OCI-LY7 (cell line): ENCODE measurements around the gene CYP2W1. TPM values are rescaled to one million over a fixed set of nuclear protein-coding genes. Genes with fewer than 3 reads are reported as not detected.

Source experiments
- BruUV-seq: library from RNA; stranded (reverse); fragments of 400-500 nt; replicated peaks from 2 replicates; lab custom pipeline; 2021; lab: Mats Ljungman, UMichigan
- CTCF ChIA-PET: fragments of 300-600 bp; sonication (Branson Sonifier 250); formaldehyde crosslinking; loops from one replicate; lab custom pipeline; 2022; ENCODE audit warnings: antibody characterized with exemption; ENCODE audit not compliant: unreplicated experiment; lab: Charles Lee
- POLR2A ChIA-PET: fragments of 300-600 bp; sonication (Branson Sonifier 250); formaldehyde crosslinking; loops from one replicate; lab custom pipeline; 2022; ENCODE audit warnings: antibody characterized with exemption; lab: Charles Lee
- DNase-seq: peaks from one replicate; pipeline ENCODE4 v3.0.0-alpha.2; 2015; ENCODE audit warnings: low spot score
- H2AFZ ChIP-seq: fragments of 200-600 bp; sonication (generic), shearing (Covaris generic); 2 replicates; pipeline ENCODE4 v1.6.1; 2014; ENCODE audit warnings: mild to moderate bottlenecking, antibody characterized with exemption, low read length, moderate library complexity
- H3K27ac ChIP-seq: fragments of 200-600 bp; sonication (generic); 2 replicates; pipeline ENCODE4 v1.5.1; 2014; ENCODE audit warnings: mixed run types, low read depth, mild to moderate bottlenecking, moderate library complexity, low read length, inconsistent platforms; ENCODE audit not compliant: poor library complexity, severe bottlenecking
- H3K36me3 ChIP-seq: fragments of 200-600 bp; sonication (generic); 2 replicates; pipeline ENCODE4 v1.6.1; 2014; ENCODE audit warnings: mild to moderate bottlenecking, antibody characterized with exemption, low read length, moderate library complexity, mixed read lengths; ENCODE audit not compliant: insufficient read depth
- H3K4me1 ChIP-seq: fragments of 200-600 bp; sonication (generic); 2 replicates; pipeline ENCODE4 v1.5.1; 2014; ENCODE audit warnings: mild to moderate bottlenecking, low read length; ENCODE audit not compliant: insufficient read depth, poor library complexity, severe bottlenecking
- H3K4me2 ChIP-seq: fragments of 200-600 bp; sonication (generic); 2 replicates; pipeline ENCODE4 v1.6.1; 2014; ENCODE audit warnings: mild to moderate bottlenecking, low read length
- H3K4me3 ChIP-seq: fragments of 200-600 bp; sonication (generic); 2 replicates; pipeline ENCODE4 v1.5.1; 2014; ENCODE audit warnings: mild to moderate bottlenecking, low read depth, low read length; ENCODE audit not compliant: poor library complexity, severe bottlenecking
- H3K79me2 ChIP-seq: fragments of 200-600 bp; sonication (generic); 2 replicates; pipeline ENCODE4 v1.6.1; 2016; ENCODE audit warnings: low read depth, mild to moderate bottlenecking, low read length, moderate library complexity, mixed read lengths; ENCODE audit not compliant: insufficient read depth
- H3K9me2 ChIP-seq: fragments of 200-600 bp; sonication (generic); 2 replicates; pipeline ENCODE4 v1.6.1; 2016; ENCODE audit warnings: mild to moderate bottlenecking, low read length, mixed read lengths; ENCODE audit not compliant: insufficient read depth
- H3K9me3 ChIP-seq: fragments of 200-600 bp; sonication (generic); 2 replicates; pipeline ENCODE4 v1.6.1; 2014; ENCODE audit warnings: mild to moderate bottlenecking, mixed run types, low read length, mixed read lengths
- H4K20me1 ChIP-seq: fragments of 200-600 bp; sonication (generic); 2 replicates; pipeline ENCODE4 v1.6.1; 2014; ENCODE audit warnings: mild to moderate bottlenecking, antibody characterized with exemption, low read length, moderate library complexity, mixed read lengths; ENCODE audit not compliant: insufficient read depth
- EZH2phosphoT487 ChIP-seq: fragments of 200-600 bp; sonication (generic); IDR thresholded peaks from 2 replicates; pipeline ENCODE4 v1.6.1; 2018; ENCODE audit warnings: low read depth, borderline replicate concordance, mild to moderate bottlenecking, mixed run types, antibody characterized with exemption, low read length, moderate library complexity, mixed read lengths
- intact Hi-C: fragments of 100-400 bp; cut with micrococcal nuclease; formaldehyde crosslinking; loops from one replicate; pipeline ENCODE4 v1.10.0; 2022; ENCODE audit not compliant: unreplicated experiment
- total RNA-seq, 2 experiments: library from RNA; depleted of rRNA in 1 of 2; stranded (reverse); fragments of >200 nt in 1 of 2; shearing (Covaris generic) in 1 of 2; gene quantifications; 2 replicates each; pipeline ENCODE4 v1.2.3, GENCODE V29; 2014 to 2022
- TF ChIP-seq, protein P1 (sequence below): fragments of 200-600 bp; sonication (generic); conservative IDR thresholded peaks from 2 replicates; pipeline ENCODE4 v1.5.1; 2014; ENCODE audit warnings: mild to moderate bottlenecking, antibody characterized with exemption, low read length, moderate library complexity, mixed read lengths

The CYP2W1 gene
- total RNA-seq, 2 experiments from 2014 or later = 1.3 TPM; not detected in 1

- no peak overlapping the region for H3K4me3 ChIP-seq
- H3K4me1 ChIP-seq = peaks cover 18% of the 10 kb centered on the region
- TF ChIP-seq, protein P1, sequence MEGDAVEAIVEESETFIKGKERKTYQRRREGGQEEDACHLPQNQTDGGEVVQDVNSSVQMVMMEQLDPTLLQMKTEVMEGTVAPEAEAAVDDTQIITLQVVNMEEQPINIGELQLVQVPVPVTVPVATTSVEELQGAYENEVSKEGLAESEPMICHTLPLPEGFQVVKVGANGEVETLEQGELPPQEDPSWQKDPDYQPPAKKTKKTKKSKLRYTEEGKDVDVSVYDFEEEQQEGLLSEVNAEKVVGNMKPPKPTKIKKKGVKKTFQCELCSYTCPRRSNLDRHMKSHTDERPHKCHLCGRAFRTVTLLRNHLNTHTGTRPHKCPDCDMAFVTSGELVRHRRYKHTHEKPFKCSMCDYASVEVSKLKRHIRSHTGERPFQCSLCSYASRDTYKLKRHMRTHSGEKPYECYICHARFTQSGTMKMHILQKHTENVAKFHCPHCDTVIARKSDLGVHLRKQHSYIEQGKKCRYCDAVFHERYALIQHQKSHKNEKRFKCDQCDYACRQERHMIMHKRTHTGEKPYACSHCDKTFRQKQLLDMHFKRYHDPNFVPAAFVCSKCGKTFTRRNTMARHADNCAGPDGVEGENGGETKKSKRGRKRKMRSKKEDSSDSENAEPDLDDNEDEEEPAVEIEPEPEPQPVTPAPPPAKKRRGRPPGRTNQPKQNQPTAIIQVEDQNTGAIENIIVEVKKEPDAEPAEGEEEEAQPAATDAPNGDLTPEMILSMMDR = no peak
- TF ChIP-seq EZH2phosphoT487 = no peak
- H3K79me2 ChIP-seq = no peaks in the 10 kb centered on the region
- no peak overlapping the region for H3K4me2 ChIP-seq
- H3K9me3 ChIP-seq = no peaks in the 10 kb centered on the region
- H2AFZ ChIP-seq = no peak overlapping the region
- DNase-seq = no peak
- CTCF ChIA-PET = interaction anchor here (1.0 kb wide), 1 partner anchor 21 kb away, joined by 4 read pairs; no protein-coding TSS in a partner anchor
- intact Hi-C loops = no loop called here
- no peaks in the 10 kb centered on the region for H3K36me3 ChIP-seq
- H3K9me2 ChIP-seq = no peaks in the 10 kb centered on the region
- no peak overlapping the region for H3K27ac ChIP-seq
- POLR2A ChIA-PET = interaction anchor here (0.6 to 1.2 kb wide), 2 partner anchors 27 to 47 kb away, joined by 3 read pairs; no protein-coding TSS in a partner anchor
- no peaks in the 10 kb centered on the region for H4K20me1 ChIP-seq
- no TSS peak for BruUV-seq
These were observed 25.4 kb upstream of the CYP2W1 start for GRCh38 chr7:957418-958220.

DNA sequence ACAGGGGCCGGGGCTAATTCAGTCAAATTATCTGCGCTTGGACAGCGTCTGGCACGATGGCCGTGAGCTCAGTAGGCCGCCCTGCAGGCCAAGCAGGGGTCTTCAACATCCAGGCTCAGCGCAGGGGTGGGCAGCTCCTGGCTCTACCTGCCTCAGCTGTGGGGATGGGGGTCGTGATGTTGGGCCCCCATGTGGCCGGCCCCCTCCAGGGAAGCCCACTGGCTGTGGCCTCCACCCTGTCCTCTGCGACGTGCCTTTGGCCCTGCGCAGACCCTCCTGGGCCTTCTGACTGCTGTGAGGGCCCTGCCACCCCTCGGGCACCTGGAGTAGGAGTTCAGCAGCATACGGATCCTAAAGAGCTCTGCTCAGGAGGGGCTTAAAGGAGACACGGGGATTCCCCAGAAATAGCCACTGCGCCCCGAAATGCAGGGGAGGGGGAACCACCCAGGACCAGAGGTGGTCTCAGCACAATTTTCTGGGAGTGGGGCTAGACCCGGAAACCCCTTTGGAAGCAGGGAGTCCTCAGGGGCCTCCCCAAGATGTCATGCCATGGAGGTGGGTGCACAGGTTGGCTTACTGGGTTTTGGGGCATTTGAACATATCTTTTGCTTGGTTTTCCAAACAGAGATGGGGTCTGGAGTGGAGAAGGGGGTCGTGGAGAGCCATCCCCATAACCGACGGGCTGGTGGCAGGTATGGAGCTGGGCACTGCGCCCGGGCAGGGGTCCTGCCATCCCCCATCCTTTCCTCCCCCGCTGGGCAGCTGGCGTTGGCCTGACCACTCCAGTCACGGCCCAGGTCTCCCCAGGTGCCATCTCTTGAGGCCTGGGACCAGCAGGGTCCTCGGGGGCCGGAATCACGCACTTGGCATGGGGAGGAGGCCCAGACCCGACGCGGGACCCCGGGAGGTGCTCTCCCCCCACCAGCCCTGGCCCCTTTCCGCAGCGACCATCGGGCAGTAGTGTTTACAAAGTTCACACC is 24.5 kb upstream of the CYP2W1 start:
- intact Hi-C loops = no loop called here
- Histone ChIP-seq H3K4me3 (no peak overlapping the region), H4K20me1 (no peaks in the 10 kb centered on the region), H2AFZ (no peak overlapping the region), H3K9me3 (no peaks in the 10 kb centered on the region), H3K36me3 (no peaks in the 10 kb centered on the region), H3K9me2 (no peaks in the 10 kb centered on the region), H3K27ac (no peak overlapping the region), H3K4me1 (peaks cover 22% of the 10 kb centered on the region), H3K79me2 (no peaks in the 10 kb centered on the region), H3K4me2 (no peak overlapping the region)
- CTCF ChIA-PET = interaction anchor here (0.6 to 1.0 kb wide), 2 partner anchors 20 to 65 kb away, joined by 3 to 4 read pairs; no protein-coding TSS in a partner anchor
- TF ChIP-seq, protein P1 = no peak
- TF ChIP-seq EZH2phosphoT487 = no peak
- no peak for DNase-seq
- POLR2A ChIA-PET = no interaction called here
- BruUV-seq = no TSS peak
